Endodermal cell (in vitro differentiated cells): Measurements from ENCODE around the gene CNTN4. TPM values are rescaled to one million over a fixed set of nuclear protein-coding genes. Genes with fewer than 3 reads are reported as not detected.

ENCODE experiments used
- DNase-seq: peaks from one replicate; pipeline ENCODE4 v3.0.0-alpha.2; 2017
- H3K27ac ChIP-seq: 2 replicates; pipeline ENCODE4 v1.5.1; 2013; ENCODE audit warnings: mild to moderate bottlenecking, low read depth, low read length, moderate library complexity
- H3K27me3 ChIP-seq: 2 replicates; pipeline ENCODE4 v1.6.1; 2013; ENCODE audit warnings: mild to moderate bottlenecking, low read length, moderate library complexity; ENCODE audit not compliant: insufficient read depth, control insufficient read depth, poor library complexity, severe bottlenecking
- H3K36me3 ChIP-seq: 2 replicates; pipeline ENCODE4 v1.7.0; 2013; ENCODE audit warnings: mild to moderate bottlenecking, low read length, moderate library complexity; ENCODE audit not compliant: control insufficient read depth, insufficient read depth
- H3K4me1 ChIP-seq: one replicate; pipeline ENCODE4 v1.7.0; 2013; ENCODE audit warnings: low read length; ENCODE audit not compliant: control insufficient read depth, insufficient read depth
- H3K4me3 ChIP-seq: 2 replicates; pipeline ENCODE4 v1.5.1; 2013; ENCODE audit warnings: mild to moderate bottlenecking, low read length, moderate library complexity
- H3K9ac ChIP-seq: 2 replicates; pipeline ENCODE4 v1.6.1; 2013; ENCODE audit warnings: mild to moderate bottlenecking, low read length, moderate library complexity; ENCODE audit not compliant: poor library complexity, severe bottlenecking; ENCODE audit errors: extremely low read depth
- H3K9me3 ChIP-seq: 2 replicates; pipeline ENCODE4 v1.6.1; 2013; ENCODE audit warnings: mild to moderate bottlenecking, low read length, moderate library complexity; ENCODE audit not compliant: control insufficient read depth
- H3K27ac Mint-ChIP-seq: 2 replicates; pipeline ENCODE4 v1.8.0; 2020; ENCODE audit warnings: mixed read lengths
- H3K27me3 Mint-ChIP-seq: 2 replicates; pipeline ENCODE4 v1.8.0; 2021; ENCODE audit warnings: mild to moderate bottlenecking, mixed read lengths; ENCODE audit not compliant: insufficient read depth
- H3K36me3 Mint-ChIP-seq: 2 replicates; pipeline ENCODE4 v1.8.0; 2020; ENCODE audit warnings: low read depth, mixed read lengths
- H3K4me1 Mint-ChIP-seq: 2 replicates; pipeline ENCODE4 v1.8.0; 2020; ENCODE audit warnings: mixed read lengths
- H3K4me3 Mint-ChIP-seq: 2 replicates; pipeline ENCODE4 v1.8.0; 2020; ENCODE audit warnings: mild to moderate bottlenecking, moderate library complexity, mixed read lengths
- H3K9me3 Mint-ChIP-seq: 2 replicates; pipeline ENCODE4 v1.8.0; 2020; ENCODE audit warnings: mild to moderate bottlenecking, mixed read lengths
- WGBS, 2 experiments: methylation state at CpG; one replicate each; pipeline versions ENCODE4 v1.1.5 to v1.1.7; 2013; ENCODE audit warnings: missing lambda C conversion rate in 2 of 2, mixed read lengths in 1 of 2; ENCODE audit not compliant: insufficient coverage in 1 of 2, insufficient read length in 1 of 2; 5-methylcytosine and 5-hydroxymethylcytosine counted together
- total RNA-seq, 2 donors: library from RNA; stranded (reverse); fragmentation: NEBNext Ultra II Directional in 1 of 2; extraction: Animal tissue kit (Norgen Biotek cat#: 25700) in 1 of 2; gene quantifications; 2 replicates in 1 of 2; 3 replicates in 1 of 2; pipeline ENCODE4 v1.2.1, GENCODE V29; 2021
- TF ChIP-seq, protein P1 (sequence below): fragments of 200-600 bp; sonication (generic); conservative IDR thresholded peaks from 2 replicates; pipeline ENCODE4 v1.5.0; 2021; ENCODE audit warnings: antibody characterized with exemption, mild to moderate bottlenecking

The CNTN4 gene
- total RNA-seq, 2 donors from 2014 or later = 10.8 to 11.1 TPM

DNA sequence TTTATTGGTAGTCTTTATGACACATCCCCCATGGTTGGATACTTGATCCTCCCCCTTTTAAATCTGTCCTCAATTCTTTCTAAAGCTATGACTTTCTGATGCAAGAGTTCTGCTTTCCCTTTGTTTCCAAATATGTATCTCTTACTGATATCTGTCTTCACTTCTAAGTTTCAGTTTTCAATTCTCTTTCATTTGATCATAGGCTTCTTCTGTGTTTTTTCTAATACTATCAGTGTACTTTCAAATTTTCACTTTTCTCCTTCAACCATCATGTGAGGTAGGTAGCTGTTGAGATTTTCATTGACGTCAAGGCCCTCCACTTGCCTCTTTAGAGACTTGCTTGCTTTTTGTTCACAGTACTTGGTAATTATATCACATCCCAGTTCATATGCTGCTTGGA is 436.5 kb downstream of the CNTN4 start:
- no peaks in the 10 kb centered on the region for H3K27me3 ChIP-seq
- Mint-ChIP-seq H3K4me3 (no peak overlapping the region), H3K4me1 (no peaks in the 10 kb centered on the region), H3K27me3 (no peaks in the 10 kb centered on the region), H3K9me3 (no peaks in the 10 kb centered on the region), H3K36me3 (no peaks in the 10 kb centered on the region), H3K27ac (no peak overlapping the region)
- H3K4me3 ChIP-seq = no peak overlapping the region
- H3K9me3 ChIP-seq = no peaks in the 10 kb centered on the region
- H3K4me1 ChIP-seq = no peaks in the 10 kb centered on the region
- no peak overlapping the region for H3K27ac ChIP-seq
- H3K9ac ChIP-seq = no peak overlapping the region
- no peak for DNase-seq
- H3K36me3 ChIP-seq = no peaks in the 10 kb centered on the region
- TF ChIP-seq, protein P1, sequence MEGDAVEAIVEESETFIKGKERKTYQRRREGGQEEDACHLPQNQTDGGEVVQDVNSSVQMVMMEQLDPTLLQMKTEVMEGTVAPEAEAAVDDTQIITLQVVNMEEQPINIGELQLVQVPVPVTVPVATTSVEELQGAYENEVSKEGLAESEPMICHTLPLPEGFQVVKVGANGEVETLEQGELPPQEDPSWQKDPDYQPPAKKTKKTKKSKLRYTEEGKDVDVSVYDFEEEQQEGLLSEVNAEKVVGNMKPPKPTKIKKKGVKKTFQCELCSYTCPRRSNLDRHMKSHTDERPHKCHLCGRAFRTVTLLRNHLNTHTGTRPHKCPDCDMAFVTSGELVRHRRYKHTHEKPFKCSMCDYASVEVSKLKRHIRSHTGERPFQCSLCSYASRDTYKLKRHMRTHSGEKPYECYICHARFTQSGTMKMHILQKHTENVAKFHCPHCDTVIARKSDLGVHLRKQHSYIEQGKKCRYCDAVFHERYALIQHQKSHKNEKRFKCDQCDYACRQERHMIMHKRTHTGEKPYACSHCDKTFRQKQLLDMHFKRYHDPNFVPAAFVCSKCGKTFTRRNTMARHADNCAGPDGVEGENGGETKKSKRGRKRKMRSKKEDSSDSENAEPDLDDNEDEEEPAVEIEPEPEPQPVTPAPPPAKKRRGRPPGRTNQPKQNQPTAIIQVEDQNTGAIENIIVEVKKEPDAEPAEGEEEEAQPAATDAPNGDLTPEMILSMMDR = no peak
- 95 to 100% methylated on average over 1 of the region's 1 CpG for WGBS, 2 experiments

DNA sequence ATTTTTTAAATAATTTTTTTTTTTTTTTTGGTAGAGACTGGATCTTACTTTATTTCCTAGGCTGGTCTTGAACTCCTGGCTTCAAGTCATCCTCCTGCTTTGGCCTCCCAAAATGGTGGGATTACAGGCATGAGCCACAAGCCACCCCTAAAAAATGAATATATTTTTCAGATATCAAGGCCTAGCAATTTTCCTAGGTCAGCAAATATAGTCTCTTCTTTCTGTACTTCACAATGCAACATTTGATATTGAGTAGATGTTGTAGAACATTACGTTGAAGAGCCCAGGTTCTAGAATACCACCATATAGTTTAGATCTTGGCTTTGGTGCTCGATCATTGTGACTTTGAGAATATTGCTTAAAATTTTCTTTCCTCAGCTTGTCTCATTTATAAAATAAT is 437.9 kb downstream of the CNTN4 start:
- Mint-ChIP-seq H3K4me3 (no peak overlapping the region), H3K27ac (no peak overlapping the region), H3K27me3 (no peaks in the 10 kb centered on the region), H3K36me3 (no peaks in the 10 kb centered on the region), H3K9me3 (no peaks in the 10 kb centered on the region), H3K4me1 (no peaks in the 10 kb centered on the region)
- no peaks in the 10 kb centered on the region for H3K9me3 ChIP-seq
- 100% methylated on average over 1 of the region's 2 CpGs; no CpG with 5 or more reads in 1 of the 2 experiments for WGBS, 2 experiments
- H3K4me3 ChIP-seq = no peak overlapping the region
- DNase-seq = no peak
- H3K9ac ChIP-seq = no peak overlapping the region
- no peaks in the 10 kb centered on the region for H3K27me3 ChIP-seq
- H3K36me3 ChIP-seq = no peaks in the 10 kb centered on the region
- no peak overlapping the region for H3K27ac ChIP-seq
- no peaks in the 10 kb centered on the region for H3K4me1 ChIP-seq
- TF ChIP-seq, protein P1 = no peak

DNA sequence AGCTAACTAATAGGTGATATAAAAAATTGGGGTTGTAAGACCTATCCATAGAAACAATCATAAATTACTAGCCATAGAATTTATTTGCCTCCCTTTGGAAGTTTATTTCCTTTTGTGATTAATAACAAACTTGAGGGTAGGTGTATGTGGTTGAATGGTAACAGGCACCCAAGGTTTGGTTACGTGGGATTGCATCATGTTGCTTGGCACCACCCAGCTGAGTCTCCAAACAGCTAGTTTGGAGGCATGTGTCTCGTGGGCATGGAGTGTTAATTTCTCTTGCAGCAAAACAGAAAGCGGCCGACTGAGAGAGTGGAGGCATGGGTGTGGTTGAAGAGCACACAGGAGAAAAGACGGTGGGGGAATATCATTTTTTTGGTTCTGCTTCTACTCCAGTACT is 441.4 kb downstream of the CNTN4 start:
- no peaks in the 10 kb centered on the region for H3K9me3 ChIP-seq
- no peaks in the 10 kb centered on the region for H3K4me1 Mint-ChIP-seq
- TF ChIP-seq, protein P1 = no peak
- 91 to 95% methylated on average over 4 to 5 of the region's 5 CpGs for WGBS, 2 experiments
- H3K9me3 Mint-ChIP-seq = peaks cover 1% of the 10 kb centered on the region
- no peak overlapping the region for H3K4me3 Mint-ChIP-seq
- H3K27ac Mint-ChIP-seq = no peak overlapping the region
- no peaks in the 10 kb centered on the region for H3K36me3 ChIP-seq
- no peak for DNase-seq
- no peak overlapping the region for H3K4me3 ChIP-seq
- H3K36me3 Mint-ChIP-seq = no peaks in the 10 kb centered on the region
- no peaks in the 10 kb centered on the region for H3K27me3 Mint-ChIP-seq
- no peak overlapping the region for H3K9ac ChIP-seq
- H3K27me3 ChIP-seq = no peaks in the 10 kb centered on the region
- H3K4me1 ChIP-seq = no peaks in the 10 kb centered on the region
- H3K27ac ChIP-seq = no peak overlapping the region
